Rectal smooth muscle tissue (tissue), 1 donor: ENCODE measurements around the gene MVB12B.

ENCODE experiments used
- H3K27ac ChIP-seq: one replicate; pipeline ENCODE4 v1.7.0; 2013; ENCODE audit warnings: low read depth, low read length, inconsistent platforms
- H3K27me3 ChIP-seq: one replicate; pipeline ENCODE4 v1.7.0; 2013; ENCODE audit warnings: low read length; ENCODE audit not compliant: control insufficient read depth, insufficient read depth
- H3K36me3 ChIP-seq: one replicate; pipeline ENCODE4 v1.7.0; 2013; ENCODE audit warnings: low read length; ENCODE audit not compliant: control insufficient read depth, insufficient read depth
- H3K4me1 ChIP-seq: one replicate; pipeline ENCODE4 v1.7.0; 2013; ENCODE audit warnings: low read length; ENCODE audit not compliant: control insufficient read depth, insufficient read depth
- H3K4me3 ChIP-seq: one replicate; pipeline ENCODE4 v1.7.0; 2013; ENCODE audit warnings: low read length
- H3K9ac ChIP-seq: one replicate; pipeline ENCODE4 v1.7.0; 2013; ENCODE audit warnings: low read length

The MVB12B gene

DNA sequence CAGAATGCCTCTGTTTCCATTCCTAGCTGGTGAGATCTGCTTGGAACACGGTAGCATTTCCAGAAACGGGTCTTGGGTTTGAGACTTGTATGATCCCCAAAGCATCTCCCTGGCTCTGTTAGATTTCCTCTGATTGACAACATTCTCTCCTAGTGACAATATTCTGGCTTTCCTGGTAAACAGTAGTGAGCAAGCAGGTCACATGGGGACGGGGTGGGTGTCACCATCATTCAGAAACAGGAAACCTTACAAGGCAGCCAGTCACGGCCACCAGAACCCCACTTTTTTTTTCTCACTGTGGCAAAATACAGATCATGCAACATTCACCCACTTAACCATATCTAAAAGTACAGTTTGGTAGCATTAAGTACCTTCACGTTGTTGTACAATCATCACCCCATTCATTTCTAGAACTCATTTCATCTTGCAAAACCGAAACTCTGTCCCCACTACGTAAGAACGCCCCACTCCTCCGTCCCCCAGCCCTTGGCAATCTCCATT is 197.0 kb downstream of the MVB12B start:
- H3K27me3 ChIP-seq, result peaks cover 25% of the 10 kb centered on the region
- no peaks in the 10 kb centered on the region for H3K36me3 ChIP-seq
- H3K4me1 ChIP-seq, result no peaks in the 10 kb centered on the region
- no peak overlapping the region for H3K9ac ChIP-seq
- H3K27ac ChIP-seq, result peak overlapping the region; percentile 22
- H3K4me3 ChIP-seq, result no peak overlapping the region

DNA sequence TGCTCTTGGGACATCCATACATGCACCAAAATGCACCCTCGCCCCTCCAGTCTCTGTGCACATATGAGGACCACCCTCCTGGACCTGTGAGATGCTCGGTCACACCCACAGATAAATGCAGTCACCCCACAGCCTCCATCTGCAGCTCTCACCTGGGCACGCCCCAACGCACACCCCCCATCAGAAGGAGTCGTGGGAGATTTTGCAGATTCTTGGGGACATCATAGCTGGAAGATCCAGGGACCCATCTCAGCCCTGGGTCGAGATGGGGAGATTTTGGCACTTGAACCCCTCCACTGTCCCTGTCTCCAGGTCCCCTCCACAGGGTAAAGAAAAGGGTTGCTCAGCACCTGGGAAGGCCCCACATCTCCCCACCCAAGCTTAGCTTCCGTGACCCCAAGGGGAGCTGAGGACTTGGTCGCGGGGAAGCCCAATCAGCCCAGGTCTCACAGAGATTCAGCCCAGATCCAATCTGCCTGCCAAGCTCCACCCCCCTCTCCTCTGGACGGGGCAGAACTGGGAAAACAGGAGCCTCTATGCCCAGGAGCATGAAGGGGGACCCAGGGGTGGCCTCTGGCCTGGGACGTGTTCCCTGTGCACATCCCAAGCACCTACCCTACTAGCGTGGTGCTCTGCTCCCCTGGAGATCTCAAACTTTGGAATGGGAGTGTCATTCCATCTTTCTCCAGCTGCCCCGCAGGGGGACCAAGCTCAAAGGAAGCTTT is 197.9 kb downstream of the MVB12B start:
- H3K36me3 ChIP-seq, result no peaks in the 10 kb centered on the region
- H3K4me3 ChIP-seq, result no peak overlapping the region
- H3K27me3 ChIP-seq, result peaks cover 22% of the 10 kb centered on the region
- no peaks in the 10 kb centered on the region for H3K4me1 ChIP-seq
- H3K9ac ChIP-seq, result no peak overlapping the region
- H3K27ac ChIP-seq, result no peak overlapping the region

DNA sequence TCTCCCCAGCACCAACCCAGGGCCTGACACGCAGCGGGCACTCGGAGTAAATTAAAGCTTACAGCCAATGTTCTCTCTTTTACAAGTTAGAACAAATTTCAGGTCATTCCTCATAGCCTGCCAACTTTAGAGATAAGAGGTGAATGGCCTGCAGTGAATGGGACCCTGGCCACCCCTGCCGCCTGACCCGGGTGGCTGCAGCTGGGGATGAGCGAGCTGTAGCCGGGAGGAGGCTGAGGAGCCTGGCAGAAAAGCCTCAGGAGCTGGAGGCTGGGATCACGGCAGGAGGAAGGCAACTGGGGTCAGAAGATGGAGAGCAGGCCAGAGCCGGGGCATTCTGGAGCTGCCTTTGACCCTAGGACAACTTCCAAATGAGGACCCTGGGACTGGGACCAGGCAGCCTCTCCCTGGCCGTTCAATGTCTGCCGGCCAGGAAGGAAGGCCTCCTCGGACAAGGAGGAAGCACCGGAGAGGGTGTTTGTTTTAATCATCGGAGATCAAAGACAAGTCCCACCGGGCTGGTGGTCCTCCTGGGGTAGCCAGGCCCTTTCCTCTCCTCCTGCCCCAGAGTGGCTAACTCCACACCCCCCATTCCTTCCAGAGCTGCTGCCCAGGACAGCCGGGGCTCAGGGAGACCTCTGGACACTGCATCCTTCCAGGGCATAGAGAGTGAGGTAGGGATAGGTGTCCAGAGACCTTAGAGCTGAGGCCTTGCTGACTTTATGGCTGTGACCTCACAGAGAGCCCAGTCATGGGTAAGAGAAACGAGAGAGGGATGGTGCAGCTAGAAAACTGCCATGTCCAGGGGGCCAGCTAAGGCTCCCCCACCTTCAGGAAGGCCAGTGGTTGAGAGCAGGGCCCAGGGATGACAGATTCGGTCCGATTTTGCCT is 199.8 kb downstream of the MVB12B start:
- H3K4me1 ChIP-seq, result no peaks in the 10 kb centered on the region
- H3K4me3 ChIP-seq, result no peak overlapping the region
- H3K27ac ChIP-seq, result no peak overlapping the region
- H3K27me3 ChIP-seq, result peaks cover 21% of the 10 kb centered on the region
- H3K9ac ChIP-seq, result no peak overlapping the region
- H3K36me3 ChIP-seq, result no peaks in the 10 kb centered on the region

DNA sequence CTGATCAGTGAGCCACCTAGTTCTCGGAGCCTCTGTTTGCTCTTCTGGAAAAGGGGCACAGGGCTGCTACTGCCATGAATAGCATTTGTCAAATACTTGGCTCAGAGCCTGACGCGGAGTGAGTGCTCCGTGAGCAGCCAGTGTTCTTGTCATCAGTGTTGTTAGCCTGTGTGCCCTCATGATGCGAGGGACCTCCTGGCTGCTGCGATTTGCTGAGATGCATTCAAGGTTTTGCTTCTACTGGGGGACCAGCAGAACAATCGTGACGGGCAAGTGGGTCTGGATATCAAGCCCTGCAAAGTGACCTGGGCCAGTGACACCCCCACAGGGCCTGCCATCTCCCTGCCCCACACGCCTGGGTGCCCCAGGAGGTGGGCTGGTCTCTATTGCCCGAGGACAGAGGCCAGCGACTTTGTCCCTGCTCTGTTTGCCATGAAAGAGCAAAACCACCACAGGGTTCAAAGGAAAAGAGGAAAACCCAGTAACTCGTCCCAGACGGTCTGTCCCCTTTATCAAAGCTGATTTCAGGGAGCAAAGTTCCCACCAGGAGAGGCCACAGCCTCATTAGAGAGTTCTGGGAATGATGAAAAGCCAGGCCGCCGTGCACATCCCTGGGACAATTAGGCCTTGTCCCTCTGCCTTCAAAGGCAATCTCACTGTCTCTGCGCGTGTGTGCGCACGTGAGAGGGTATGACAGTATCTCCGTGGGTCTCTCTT is 200.6 kb downstream of the MVB12B start:
- Histone ChIP-seq H3K27me3 (peaks cover 21% of the 10 kb centered on the region), H3K27ac (no peak overlapping the region), H3K4me1 (no peaks in the 10 kb centered on the region)

DNA sequence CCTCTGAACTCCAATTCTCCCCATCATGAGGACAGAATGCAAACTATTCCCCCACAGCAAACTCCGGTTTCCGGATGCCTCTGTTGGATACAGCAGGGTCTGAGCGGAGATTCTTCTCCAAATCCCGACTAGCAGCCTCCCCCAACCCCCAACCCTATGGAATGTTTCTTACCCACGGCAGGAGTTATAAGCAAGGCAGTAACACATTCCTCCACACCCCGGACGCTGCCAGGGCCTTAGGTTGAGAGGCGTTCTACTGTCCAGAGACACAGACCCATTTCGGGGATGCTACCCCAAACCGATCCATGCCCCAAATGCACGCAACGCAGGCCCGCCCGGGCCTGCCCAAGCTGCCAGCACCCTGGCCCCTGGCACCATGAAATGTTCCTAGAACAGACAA is 201.5 kb downstream of the MVB12B start:
- Histone ChIP-seq H3K4me3 (no peak overlapping the region), H3K4me1 (no peaks in the 10 kb centered on the region), H3K27me3 (peaks cover 20% of the 10 kb centered on the region), H3K27ac (no peak overlapping the region), H3K9ac (no peak overlapping the region), H3K36me3 (no peaks in the 10 kb centered on the region)

More for the DNA sequence above, 200.6 kb downstream of the MVB12B start:
- Histone ChIP-seq H3K9ac (no peak overlapping the region), H3K4me3 (no peak overlapping the region), H3K36me3 (no peaks in the 10 kb centered on the region)

DNA sequence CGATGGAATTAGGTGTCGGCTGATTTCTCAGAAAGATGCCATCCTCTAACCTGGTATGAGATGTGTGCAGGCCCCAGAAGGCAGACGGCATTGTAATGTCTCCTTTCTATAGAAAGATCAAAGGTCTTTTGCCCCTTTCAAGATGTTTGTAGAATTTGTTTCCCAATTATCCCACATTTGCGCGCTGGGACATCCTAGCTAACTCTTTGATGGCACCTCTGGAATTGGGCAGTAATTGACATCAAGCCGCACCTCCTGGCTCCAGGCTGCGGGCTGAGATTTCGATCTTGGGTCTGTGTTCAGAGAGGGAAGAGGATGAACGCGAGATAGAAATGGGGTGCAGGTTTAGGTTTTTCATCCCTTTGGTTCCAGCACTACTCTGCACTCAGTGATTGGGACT is 202.3 kb downstream of the MVB12B start:
- no peak overlapping the region for H3K9ac ChIP-seq
- no peak overlapping the region for H3K4me3 ChIP-seq
- peaks cover 21% of the 10 kb centered on the region for H3K27me3 ChIP-seq
- no peak overlapping the region for H3K27ac ChIP-seq
- no peaks in the 10 kb centered on the region for H3K4me1 ChIP-seq
- no peaks in the 10 kb centered on the region for H3K36me3 ChIP-seq

DNA sequence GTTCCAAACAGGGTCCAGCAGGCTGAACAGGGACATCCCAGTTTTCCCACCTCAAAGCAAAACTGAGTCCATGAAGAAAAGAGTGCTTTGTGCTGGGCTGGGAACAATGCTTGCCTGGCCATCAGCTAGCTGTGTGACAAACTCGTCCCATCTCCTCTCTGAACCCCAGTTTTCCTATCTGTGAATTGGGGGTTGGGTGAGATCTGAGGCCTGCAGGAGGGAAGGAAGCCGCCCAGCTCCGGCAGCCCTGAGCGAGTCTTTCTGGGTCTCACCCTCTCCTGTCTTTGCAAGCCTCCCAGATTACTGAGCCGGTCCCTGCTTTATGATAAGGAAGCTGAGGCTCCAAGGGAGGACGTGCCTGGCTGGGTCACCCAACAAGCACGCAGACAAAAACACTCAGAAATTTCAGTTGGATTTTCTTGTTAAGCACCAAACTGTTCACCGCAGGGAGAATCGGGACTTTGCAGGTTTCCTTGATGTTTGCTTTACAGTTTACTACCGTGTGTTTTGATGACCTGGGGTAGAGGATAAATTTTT is 204.5 kb downstream of the MVB12B start:
- H3K36me3 ChIP-seq, result no peaks in the 10 kb centered on the region
- no peak overlapping the region for H3K27ac ChIP-seq
- H3K4me1 ChIP-seq, result no peaks in the 10 kb centered on the region
- H3K9ac ChIP-seq, result no peak overlapping the region
- no peak overlapping the region for H3K4me3 ChIP-seq
- H3K27me3 ChIP-seq, result peaks cover 16% of the 10 kb centered on the region

DNA sequence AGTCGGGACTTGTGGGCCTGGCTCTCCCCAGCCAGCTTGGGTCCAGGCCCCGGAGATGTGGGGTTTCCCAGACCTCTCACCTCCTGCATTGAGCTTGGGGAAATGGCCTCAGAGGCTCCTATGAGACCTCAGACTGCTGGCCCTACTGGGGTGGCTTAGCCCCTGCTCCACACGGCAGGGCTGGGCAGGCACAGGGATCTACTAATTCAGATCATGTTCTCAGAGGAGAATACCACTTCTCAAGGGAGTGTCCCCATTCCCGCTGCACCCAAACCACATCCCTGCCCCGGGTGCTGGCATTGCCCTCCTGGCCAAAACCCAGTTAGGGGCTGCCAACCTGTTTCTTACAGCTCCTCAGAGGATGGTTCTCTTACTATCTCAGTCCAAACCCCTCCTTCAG is 205.0 kb downstream of the MVB12B start:
- Histone ChIP-seq H3K4me1 (no peaks in the 10 kb centered on the region), H3K27ac (no peak overlapping the region), H3K36me3 (no peaks in the 10 kb centered on the region), H3K27me3 (peaks cover 16% of the 10 kb centered on the region), H3K9ac (no peak overlapping the region), H3K4me3 (no peak overlapping the region)

DNA sequence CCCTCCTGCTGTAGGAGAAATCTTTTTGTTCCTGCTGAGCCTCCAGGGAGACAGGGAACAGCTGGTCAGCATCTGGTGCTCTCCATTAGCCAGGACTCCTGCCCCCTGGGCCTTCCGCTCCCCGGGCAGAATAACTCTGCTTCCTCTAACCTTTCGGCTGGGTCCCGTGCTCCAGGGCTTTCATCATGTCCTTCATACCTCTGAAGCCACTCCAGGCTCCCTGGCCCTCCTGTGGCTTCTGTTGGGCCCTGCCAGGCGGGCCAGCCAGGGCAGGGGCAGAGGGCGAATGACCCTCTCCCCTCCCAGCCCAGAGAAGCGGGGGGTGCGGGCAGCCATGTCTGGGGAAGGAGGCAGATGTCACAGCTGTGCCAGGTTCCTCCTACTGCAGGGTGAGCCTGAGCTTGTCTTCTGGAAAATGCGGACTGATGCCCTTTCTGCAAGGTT is 205.4 kb downstream of the MVB12B start:
- Histone ChIP-seq H3K36me3 (no peaks in the 10 kb centered on the region), H3K27me3 (peaks cover 14% of the 10 kb centered on the region), H3K27ac (no peak overlapping the region), H3K9ac (no peak overlapping the region), H3K4me1 (no peaks in the 10 kb centered on the region), H3K4me3 (no peak overlapping the region)

DNA sequence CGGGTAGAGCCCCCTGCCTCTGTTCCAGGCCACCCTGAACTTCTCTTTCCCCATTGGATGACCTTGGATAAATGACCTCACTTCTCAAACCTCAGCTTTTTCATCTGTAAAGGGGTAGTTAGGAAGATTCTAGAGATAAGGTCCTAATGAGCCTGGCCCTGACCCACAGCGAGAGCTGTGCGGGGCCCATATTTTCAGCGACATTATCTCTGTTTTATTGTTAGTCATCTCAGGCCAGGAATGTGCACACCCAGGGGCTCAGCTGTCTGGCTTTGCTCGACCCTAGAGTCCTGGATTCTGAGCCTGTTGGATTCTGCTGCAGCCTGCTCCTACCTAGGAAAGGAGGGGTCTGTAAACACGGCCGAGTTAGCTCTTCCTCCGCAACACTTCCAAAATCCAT is 205.9 kb downstream of the MVB12B start:
- H3K27me3 ChIP-seq, result peaks cover 9% of the 10 kb centered on the region
- no peak overlapping the region for H3K9ac ChIP-seq
- H3K27ac ChIP-seq, result no peak overlapping the region
- H3K36me3 ChIP-seq, result no peaks in the 10 kb centered on the region
- no peak overlapping the region for H3K4me3 ChIP-seq
- H3K4me1 ChIP-seq, result no peaks in the 10 kb centered on the region

DNA sequence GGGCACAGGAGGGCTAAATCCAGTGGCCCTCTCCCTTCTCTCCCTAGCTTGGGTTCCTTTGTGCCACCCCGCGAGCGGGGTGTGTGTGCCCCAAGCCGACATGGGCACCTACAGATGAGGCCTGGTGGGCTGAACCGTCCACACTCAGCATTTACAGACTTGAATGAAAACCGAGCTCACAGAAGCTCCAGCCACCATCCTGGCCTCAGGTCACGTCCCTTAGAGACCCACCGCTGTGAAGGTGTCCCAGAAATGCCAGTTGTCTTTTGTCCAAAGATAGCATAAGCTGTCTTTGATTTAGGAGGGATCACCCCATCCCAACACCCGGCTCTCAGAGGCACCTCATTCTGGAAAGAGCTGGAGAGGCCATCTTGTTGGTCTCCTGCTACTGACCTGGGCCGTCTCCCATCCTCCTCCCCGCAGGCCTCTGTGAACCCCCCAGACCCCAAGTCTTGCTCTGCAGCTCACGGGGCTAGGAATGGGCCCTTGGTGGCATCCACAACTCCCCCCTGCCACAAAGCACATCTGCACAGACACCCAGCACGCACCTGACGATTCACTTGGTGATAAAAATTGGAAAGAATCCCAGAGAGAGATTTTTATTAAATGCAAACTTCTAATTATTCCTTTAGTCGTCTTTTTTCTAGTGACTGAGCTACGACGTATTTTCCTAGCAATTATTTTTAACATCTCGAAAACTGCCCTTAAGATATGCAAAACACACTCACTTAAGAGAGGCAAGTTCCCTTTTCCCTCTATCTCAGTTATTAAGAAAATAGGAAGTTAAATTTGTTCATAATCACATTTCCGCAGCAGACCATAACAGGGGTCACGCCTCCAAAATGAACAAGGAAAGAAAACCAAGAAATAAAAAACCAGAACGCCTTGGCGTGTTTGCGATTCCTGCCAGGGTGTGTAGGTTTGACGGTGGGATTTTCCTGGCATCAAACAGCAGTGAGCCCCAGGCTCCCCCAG is 206.6 kb downstream of the MVB12B start:
- Histone ChIP-seq H3K27me3 (peaks cover 8% of the 10 kb centered on the region), H3K36me3 (no peaks in the 10 kb centered on the region), H3K9ac (no peak overlapping the region), H3K27ac (no peak overlapping the region), H3K4me3 (no peak overlapping the region), H3K4me1 (no peaks in the 10 kb centered on the region)
